B cell (primary cell): ENCODE results near the gene GPR83. TPM values are rescaled to one million over a fixed set of nuclear protein-coding genes. Genes with fewer than 3 reads are reported as not detected.
"Not testable (repeated sequence)": the region's sequence is repeated elsewhere in the genome, so short reads cannot be mapped to it uniquely, and the experiment has no call there.

Experiments used
- ATAC-seq: fragments of 200-7000 bp; cut with Tn5 transposase; one replicate; pipeline ENCODE4 v1.10.0; 2021; ENCODE audit warnings: low read depth, mild to moderate bottlenecking, moderate number of reproducible peaks, moderate library complexity
- CTCF ChIA-PET: fragments of 350-600 bp; sonication (Branson Sonifier 250); formaldehyde crosslinking; loops from one replicate; lab custom pipeline; 2021; ENCODE audit warnings: antibody characterized with exemption, inconsistent platforms; lab: Charles Lee
- POLR2A ChIA-PET: fragments of 350-600 bp; sonication (Branson Sonifier 250); formaldehyde crosslinking; loops from one replicate; lab custom pipeline; 2021; ENCODE audit warnings: antibody characterized with exemption; lab: Charles Lee
- DNase-seq: peaks from one replicate; pipeline ENCODE4 v3.0.0; 2013
- H2AFZ ChIP-seq: 2 replicates; pipeline ENCODE4 v1.6.1; 2012; ENCODE audit warnings: mild to moderate bottlenecking, low read depth, low read length; ENCODE audit not compliant: insufficient read depth, poor library complexity, severe bottlenecking
- H3K27ac ChIP-seq, 2 donors: 1 replicate in 1 of 2; 2 replicates in 1 of 2; pipeline ENCODE4 v1.5.1; 2012 to 2013; ENCODE audit warnings: low read length in 2 of 2, mild to moderate bottlenecking in 2 of 2, moderate library complexity in 1 of 2
- H3K27me3 ChIP-seq, 4 experiments: fragments of 200-600 bp in 1 of 4; sonication (generic) in 1 of 4; replicated peaks in 1 of 4; 1 replicate in 2 of 4; 2 replicates in 2 of 4; pipeline versions ENCODE4 v1.6.1 to v1.7.0; 2013 to 2016; ENCODE audit warnings: low read length in 3 of 4, mild to moderate bottlenecking in 2 of 4, mixed read lengths in 1 of 4, moderate library complexity in 1 of 4; ENCODE audit not compliant: insufficient read depth in 4 of 4, control insufficient read depth in 3 of 4; ENCODE audit errors: control extremely low read depth in 1 of 4
- H3K36me3 ChIP-seq, 2 experiments: replicated peaks in 1 of 2; 1 replicate in 1 of 2; 2 replicates in 1 of 2; pipeline versions ENCODE4 v1.6.1 to v1.7.1; 2013; ENCODE audit warnings: low read length in 1 of 2; ENCODE audit not compliant: insufficient read depth in 2 of 2, control insufficient read depth in 1 of 2; ENCODE audit errors: control extremely low read depth in 1 of 2, extremely low read depth in 1 of 2
- H3K4me1 ChIP-seq, 2 donors: fragments of 200-600 bp in 1 of 2; sonication (generic) in 1 of 2; 1 replicate in 1 of 2; 2 replicates in 1 of 2; pipeline versions ENCODE4 v1.5.1 to v1.6.1; 2013 to 2017; ENCODE audit warnings: low read length in 2 of 2; ENCODE audit not compliant: control insufficient read depth in 2 of 2, insufficient read depth in 2 of 2
- H3K4me2 ChIP-seq: replicated peaks from 2 replicates; pipeline ENCODE3; 2012; ENCODE audit warnings: mild to moderate bottlenecking, low read depth, low read length; ENCODE audit not compliant: poor library complexity, severe bottlenecking
- H3K4me3 ChIP-seq, 5 experiments: fragments of 200-600 bp in 1 of 5; sonication (generic) in 1 of 5; 1 replicate in 3 of 5; 2 replicates in 2 of 5; pipeline versions ENCODE4 v1.5.1 to v1.7.0; 2011 to 2016; ENCODE audit warnings: low read length in 4 of 5, mild to moderate bottlenecking in 4 of 5, low read depth in 2 of 5, control low read depth in 1 of 5, moderate library complexity in 1 of 5; ENCODE audit not compliant: insufficient read depth in 1 of 5; ENCODE audit errors: control extremely low read depth in 1 of 5, extremely low read depth in 1 of 5
- H3K79me2 ChIP-seq: fragments of 200-600 bp; sonication (generic); one replicate; pipeline ENCODE4 v1.6.0; 2016; ENCODE audit warnings: low read length; ENCODE audit not compliant: control insufficient read depth, insufficient read depth
- H3K9ac ChIP-seq: fragments of 200-600 bp; sonication (generic); 2 replicates; pipeline ENCODE4 v1.6.1; 2017; ENCODE audit warnings: mild to moderate bottlenecking, low read length, moderate library complexity
- H3K9me3 ChIP-seq, 3 donors: one replicate each; pipeline versions ENCODE4 v1.6.1 to v1.7.1; 2013; ENCODE audit warnings: low read length in 2 of 3; ENCODE audit not compliant: control insufficient read depth in 2 of 3, insufficient read depth in 1 of 3; ENCODE audit errors: control extremely low read depth in 1 of 3
- H4K20me1 ChIP-seq: 2 replicates; pipeline ENCODE4 v1.6.0; 2012; ENCODE audit warnings: mild to moderate bottlenecking, low read length; ENCODE audit not compliant: insufficient read depth, control insufficient read depth, poor library complexity, severe bottlenecking
- H3K27ac Mint-ChIP-seq: one replicate; pipeline ENCODE4 v1.8.0; 2021; ENCODE audit warnings: mixed read lengths
- H3K27me3 Mint-ChIP-seq: one replicate; pipeline ENCODE4 v1.8.0; 2021; ENCODE audit warnings: mixed read lengths
- H3K4me1 Mint-ChIP-seq: one replicate; pipeline ENCODE4 v1.8.0; 2021; ENCODE audit warnings: mixed read lengths
- H3K4me3 Mint-ChIP-seq: one replicate; pipeline ENCODE4 v1.8.0; 2021; ENCODE audit warnings: mixed read lengths
- H3K9me3 Mint-ChIP-seq: one replicate; pipeline ENCODE4 v1.8.0; 2022; ENCODE audit warnings: mixed read lengths; ENCODE audit not compliant: insufficient read depth
- WGBS: methylation state at CpG from one replicate; pipeline ENCODE4 v1.1.5; 2013; ENCODE audit warnings: missing lambda C conversion rate; ENCODE audit not compliant: insufficient coverage; 5-methylcytosine and 5-hydroxymethylcytosine counted together
- intact Hi-C: fragments of 100-400 bp; cut with micrococcal nuclease; formaldehyde crosslinking; loops from one replicate; pipeline ENCODE4 v1.10.0; 2022
- polyA plus RNA-seq: library from polyadenylated mRNA; depleted of rRNA; stranded (reverse); fragments of >200 nt; gene quantifications from 2 replicates; pipeline ENCODE4 v1.2.3, GENCODE V29; 2012
- total RNA-seq, 2 donors: library from RNA; stranded (reverse); fragments of 120-200 nt in 1 of 2; gene quantifications; 1 replicate in 1 of 2; 2 replicates in 1 of 2; pipeline versions ENCODE4 v1.2.3 to v1.2.4, GENCODE V29; 2013 to 2022

GPR83 gene
- total and polyA plus RNA-seq, 2 donors (not counting 1 experiment from before 2014, with no cell fraction given), result 0.28 to 0.37 TPM

DNA sequence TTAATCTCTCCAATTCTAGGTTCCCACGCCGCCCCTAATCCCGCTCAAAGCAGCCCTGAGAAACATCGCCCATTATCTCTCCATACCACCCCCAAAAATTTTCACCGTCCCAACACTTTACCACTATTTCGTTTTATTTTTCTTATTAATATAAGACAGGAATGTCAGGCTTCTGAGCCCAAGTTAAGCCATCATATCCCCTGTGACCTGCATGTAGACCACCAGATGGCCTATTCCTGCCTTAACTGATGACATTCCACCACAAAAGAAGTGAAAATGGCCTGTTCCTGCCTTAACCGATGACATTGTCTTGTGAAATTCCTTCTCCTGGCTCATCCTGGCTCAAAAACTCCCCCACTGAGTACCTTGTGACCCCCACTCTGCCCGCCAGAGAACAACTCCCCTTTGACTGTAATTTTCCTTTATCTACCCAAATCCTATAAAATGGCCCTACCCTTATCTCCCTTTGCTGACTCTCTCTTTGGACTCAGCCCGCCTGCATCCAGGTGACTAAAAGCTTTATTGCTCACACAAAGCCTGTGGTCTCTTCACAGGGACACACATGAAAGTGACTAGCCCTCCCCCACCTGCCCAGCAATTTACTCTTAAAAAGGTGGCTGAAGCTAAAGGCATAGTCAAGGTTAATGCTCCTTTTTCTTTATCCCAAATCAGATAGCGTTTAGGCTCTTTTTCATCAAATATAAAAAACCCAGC is 50.2 kb downstream of the GPR83 start:
- peaks cover 27% of the 10 kb centered on the region for H3K27me3 Mint-ChIP-seq
- intact Hi-C loops, H3K27ac ChIP-seq, H3K36me3 ChIP-seq, ATAC-seq, H3K4me1 Mint-ChIP-seq, H2AFZ ChIP-seq, POLR2A ChIA-PET, H3K27ac Mint-ChIP-seq, H3K4me1 ChIP-seq, H3K4me3 ChIP-seq, H3K27me3 ChIP-seq, CTCF ChIA-PET, H4K20me1 ChIP-seq, H3K4me3 Mint-ChIP-seq, H3K9me3 Mint-ChIP-seq, H3K79me2 ChIP-seq, H3K9me3 ChIP-seq, DNase-seq, H3K9ac ChIP-seq, H3K4me2 ChIP-seq: not testable (repeated sequence)
- WGBS, result 95% methylated on average over 4 of the region's 10 CpGs

DNA sequence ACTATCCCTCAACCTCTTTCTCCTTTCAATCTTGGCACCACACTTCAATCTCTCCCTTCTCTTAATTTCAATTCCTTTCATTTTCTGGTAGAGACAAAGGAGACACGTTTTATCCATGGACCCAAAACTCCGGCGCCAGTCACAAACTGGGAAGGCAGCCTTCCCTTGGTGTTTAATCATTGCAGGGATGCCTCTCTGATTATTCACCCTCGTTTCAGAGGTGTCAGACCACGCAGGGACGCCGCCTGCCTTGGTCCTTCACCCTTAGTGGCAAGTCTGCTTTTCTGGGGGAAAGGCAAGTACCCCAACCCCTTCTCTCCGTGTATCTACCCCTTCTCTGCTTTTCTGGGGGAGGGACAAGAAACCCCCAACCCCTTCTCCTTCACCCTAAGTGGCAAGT is 54.9 kb downstream of the GPR83 start:
- H3K4me3 Mint-ChIP-seq, CTCF ChIA-PET, H3K27ac ChIP-seq, H3K9me3 Mint-ChIP-seq, H3K4me1 Mint-ChIP-seq, H3K36me3 ChIP-seq, H3K9me3 ChIP-seq, H3K9ac ChIP-seq, H3K79me2 ChIP-seq, H3K4me1 ChIP-seq, DNase-seq, intact Hi-C loops, H3K27me3 ChIP-seq, ATAC-seq, H4K20me1 ChIP-seq, H3K27ac Mint-ChIP-seq, H3K4me2 ChIP-seq, H3K4me3 ChIP-seq, H3K27me3 Mint-ChIP-seq, POLR2A ChIA-PET, H2AFZ ChIP-seq: not testable (repeated sequence)
- 81% methylated on average over 5 of the region's 8 CpGs for WGBS
